IPS-18c (cell line): ENCODE data around the gene USP46.

ENCODE experiments used
- H3K4me3 ChIP-seq: 2 replicates; pipeline ENCODE4 v1.7.0; 2013; ENCODE audit warnings: low read depth, mild to moderate bottlenecking, low read length, moderate library complexity; ENCODE audit not compliant: insufficient read depth
- H3K9me3 ChIP-seq: one replicate; pipeline ENCODE4 v1.6.1; 2013; ENCODE audit warnings: mild to moderate bottlenecking, low read length, moderate library complexity; ENCODE audit not compliant: control insufficient read depth, insufficient read depth

Gene USP46

DNA sequence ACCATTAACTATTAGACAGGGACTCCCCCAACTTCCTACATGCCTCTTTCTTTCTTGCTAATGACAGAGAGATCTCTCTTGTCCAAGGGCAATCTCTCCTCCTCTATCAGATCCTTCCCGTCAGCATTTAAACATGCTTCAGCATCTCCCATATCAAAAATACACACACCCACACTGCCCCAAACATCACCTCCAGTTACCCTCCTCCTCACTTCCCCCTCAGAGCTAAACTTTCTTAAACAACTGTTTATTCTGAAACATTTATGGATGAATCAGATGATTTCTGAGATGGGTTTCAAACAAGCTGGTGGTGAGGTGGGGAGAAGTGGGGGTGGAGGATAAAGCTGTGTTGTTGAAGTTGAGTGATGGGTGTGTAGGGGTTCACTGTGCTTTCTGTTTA lies 23.5 kb downstream of the USP46 start:
- H3K4me3 ChIP-seq = no peak overlapping the region
- H3K9me3 ChIP-seq = no peaks in the 10 kb centered on the region

DNA sequence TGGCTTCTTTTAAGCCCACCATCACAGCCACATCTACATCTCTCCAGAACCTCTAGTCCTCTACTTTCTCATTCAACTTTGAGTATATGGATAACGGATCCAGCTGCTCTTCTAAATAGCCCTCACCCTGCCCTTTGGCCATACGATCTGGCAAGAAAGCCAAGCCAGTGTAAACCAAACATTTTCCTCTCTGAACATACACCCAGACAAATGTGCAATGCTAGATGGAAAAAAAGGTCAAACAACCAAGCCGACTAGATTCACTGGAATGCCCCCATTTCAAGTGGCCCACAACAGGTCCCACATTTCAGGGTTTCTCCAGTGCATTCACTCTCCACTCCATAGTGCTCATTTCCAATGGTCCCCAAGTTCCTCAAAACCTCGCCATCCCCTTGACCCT lies 24.0 kb downstream of the USP46 start:
- Histone ChIP-seq H3K4me3 (no peak overlapping the region), H3K9me3 (no peaks in the 10 kb centered on the region)

DNA sequence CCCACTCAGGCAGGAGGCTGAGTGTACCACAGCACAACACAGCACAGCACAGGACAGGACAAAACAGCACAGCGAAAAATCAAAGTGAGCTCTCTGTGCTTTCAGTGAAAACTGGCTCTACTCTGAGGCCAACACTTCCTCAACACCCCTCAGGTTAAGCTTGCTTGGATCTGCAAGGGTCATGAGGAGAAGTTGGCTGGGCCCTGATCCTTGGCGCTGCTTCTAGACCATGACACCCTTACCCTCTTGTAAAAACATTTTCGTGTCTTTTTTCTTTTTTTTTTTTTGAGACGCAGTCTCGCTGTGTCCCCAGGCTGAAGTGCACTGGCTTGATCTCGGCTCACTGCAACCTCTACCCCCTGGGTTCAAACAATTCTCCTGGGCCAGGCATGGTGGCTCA lies 25.3 kb downstream of the USP46 start:
- H3K4me3 ChIP-seq = no peak overlapping the region

GRCh38 chr4:52628974-52629373 lies 30.1 kb downstream of the USP46 start:
- Histone ChIP-seq H3K9me3 (no peaks in the 10 kb centered on the region), H3K4me3 (no peak overlapping the region)

More for the DNA sequence above, 25.3 kb downstream of the USP46 start:
- no peaks in the 10 kb centered on the region for H3K9me3 ChIP-seq

GRCh38 chr4:52628543-52628942 lies 30.6 kb downstream of the USP46 start:
- no peaks in the 10 kb centered on the region for H3K9me3 ChIP-seq
- no peak overlapping the region for H3K4me3 ChIP-seq

DNA sequence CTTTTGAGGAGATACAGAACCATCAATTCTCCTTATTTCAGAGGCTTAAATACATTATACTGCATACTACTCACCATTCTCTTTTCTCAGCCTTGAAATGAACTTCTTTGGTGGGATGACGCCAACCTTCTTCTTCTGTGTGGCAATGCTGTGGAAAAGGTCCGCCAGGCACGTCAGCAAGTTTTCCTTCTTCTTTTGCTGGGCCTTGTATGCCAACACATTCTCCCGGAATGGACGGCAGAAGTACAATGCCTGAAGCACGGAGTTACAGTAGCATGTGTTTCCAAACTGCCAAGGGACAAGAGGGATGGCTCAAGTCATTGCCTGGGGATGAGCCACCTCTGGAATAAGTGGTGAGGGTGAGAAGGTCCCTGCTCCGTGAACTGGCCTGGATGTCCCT lies 31.2 kb downstream of the USP46 start:
- Histone ChIP-seq H3K9me3 (no peaks in the 10 kb centered on the region), H3K4me3 (no peak overlapping the region)

GRCh38 chr4:52625216-52625615 lies 33.9 kb downstream of the USP46 start:
- no peaks in the 10 kb centered on the region for H3K9me3 ChIP-seq
- H3K4me3 ChIP-seq = no peak overlapping the region

- Histone ChIP-seq H3K4me3 (no peak overlapping the region), H3K9me3 (no peaks in the 10 kb centered on the region)
These were observed 36.5 kb downstream of the USP46 start for GRCh38 chr4:52622564-52622963.

- H3K4me3 ChIP-seq = no peak overlapping the region
- H3K9me3 ChIP-seq = no peaks in the 10 kb centered on the region
These were observed 37.5 kb downstream of the USP46 start for GRCh38 chr4:52621567-52621966.

DNA sequence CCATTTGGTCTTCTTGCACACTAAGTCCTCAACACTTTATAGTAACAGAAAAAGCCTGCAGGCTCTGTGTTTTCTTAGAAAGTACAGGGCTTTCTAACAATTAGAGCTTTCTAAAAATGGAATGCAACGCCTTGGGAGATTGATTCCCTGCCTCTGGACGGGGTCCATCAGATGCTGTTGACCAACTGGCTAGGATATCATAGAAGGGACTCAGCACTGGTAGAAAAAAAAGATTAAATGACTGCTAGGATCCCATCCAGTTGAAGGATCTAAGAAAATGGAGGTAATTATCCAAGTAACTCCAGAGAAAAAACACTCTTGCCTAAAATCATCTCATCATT lies 39.5 kb downstream of the USP46 start:
- no peaks in the 10 kb centered on the region for H3K9me3 ChIP-seq
- no peak overlapping the region for H3K4me3 ChIP-seq

GRCh38 chr4:52618795-52619590 lies 40.1 kb downstream of the USP46 start:
- no peaks in the 10 kb centered on the region for H3K9me3 ChIP-seq
- no peak overlapping the region for H3K4me3 ChIP-seq

DNA sequence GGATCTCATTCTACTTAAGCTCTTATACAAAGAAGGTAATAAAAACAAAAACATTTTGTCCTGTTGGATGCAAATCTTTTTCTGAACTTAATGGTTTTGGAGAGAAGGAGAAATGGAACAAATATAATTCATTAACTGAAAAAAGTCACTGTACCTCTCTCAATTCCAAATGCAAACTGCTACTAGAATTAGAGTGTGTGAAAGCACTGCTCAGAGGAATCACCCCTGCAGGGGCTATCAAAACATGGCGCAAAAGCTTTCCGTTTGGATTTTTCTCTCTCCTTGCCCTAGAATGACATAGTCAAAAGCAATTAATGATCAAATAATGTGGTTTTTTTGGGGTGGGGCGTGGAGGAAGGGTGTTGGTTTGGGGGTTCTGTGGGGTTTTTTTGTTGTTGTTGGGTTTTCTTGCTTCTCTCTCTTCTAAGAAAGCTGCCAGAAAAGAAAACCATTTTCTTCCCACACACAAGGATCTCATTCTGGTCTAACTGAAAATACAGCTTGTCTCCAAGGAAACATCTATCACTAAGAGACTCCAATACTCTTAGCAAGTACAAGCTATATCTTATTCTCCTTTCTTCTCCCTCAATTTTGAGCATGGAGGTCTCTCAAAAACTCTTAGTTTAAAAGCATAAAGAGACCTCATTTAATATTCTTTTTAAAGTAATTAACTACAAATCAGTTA lies 41.6 kb downstream of the USP46 start:
- H3K4me3 ChIP-seq = no peak overlapping the region
- no peaks in the 10 kb centered on the region for H3K9me3 ChIP-seq

DNA sequence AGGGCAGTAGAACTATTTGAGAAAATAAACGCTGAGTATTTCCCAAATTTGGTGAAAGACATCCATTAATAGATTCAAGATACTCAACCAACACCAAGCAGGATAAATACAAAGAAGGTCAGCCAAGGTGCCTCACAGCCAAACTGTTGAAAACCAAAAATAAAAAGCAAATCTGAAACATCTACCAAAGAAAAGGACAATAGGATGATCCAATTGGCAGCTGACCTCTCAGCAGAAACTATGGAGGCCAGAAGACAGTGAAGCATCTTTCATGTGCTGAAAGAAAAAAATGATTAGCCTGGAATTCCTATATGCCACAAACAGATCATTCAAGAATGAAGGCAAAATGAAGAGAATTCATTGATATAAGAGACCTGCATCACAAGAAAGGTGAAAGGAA lies 44.9 kb downstream of the USP46 start:
- Histone ChIP-seq H3K4me3 (no peak overlapping the region), H3K9me3 (no peaks in the 10 kb centered on the region)

DNA sequence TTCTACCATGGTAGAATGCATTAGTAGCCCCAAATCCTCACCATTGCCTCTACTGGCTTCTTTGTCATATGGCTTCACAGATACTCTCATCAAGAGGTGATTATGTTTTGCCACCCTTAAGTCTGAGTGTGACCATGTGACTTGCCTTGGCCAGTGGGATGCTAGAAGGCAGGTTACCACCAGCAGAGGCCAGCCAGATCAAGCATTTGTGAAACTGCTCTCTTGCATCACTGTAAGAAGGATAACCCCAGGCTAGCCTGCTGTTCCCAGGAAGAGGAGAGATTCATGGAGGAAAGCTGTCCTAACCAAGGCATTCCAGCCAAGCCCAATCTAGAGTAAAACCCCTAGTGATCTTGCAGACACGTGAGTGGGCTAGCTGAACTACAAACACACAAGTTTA lies 46.8 kb downstream of the USP46 start:
- Histone ChIP-seq H3K9me3 (no peaks in the 10 kb centered on the region), H3K4me3 (no peak overlapping the region)

GRCh38 chr4:52611030-52611555 lies 48.0 kb downstream of the USP46 start:
- Histone ChIP-seq H3K4me3 (no peak overlapping the region), H3K9me3 (no peaks in the 10 kb centered on the region)

DNA sequence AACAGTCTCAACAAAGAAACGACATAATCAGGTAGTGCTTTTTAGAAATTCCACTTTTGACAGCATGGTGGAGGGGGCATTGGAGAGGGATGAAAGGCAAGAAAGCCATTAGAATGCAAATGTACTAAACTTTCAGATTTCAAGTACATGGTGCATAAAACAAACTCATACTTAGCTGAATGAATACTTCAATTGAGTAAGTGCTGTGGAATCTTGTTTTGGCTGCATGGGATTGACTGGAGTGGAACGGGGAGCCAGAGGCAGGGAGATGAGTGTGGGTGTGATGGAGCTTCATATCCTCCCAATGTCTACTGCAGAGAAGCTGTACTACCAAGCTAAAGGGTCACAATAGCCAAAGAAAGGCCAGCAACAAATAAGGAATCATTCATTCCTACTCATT lies 52.4 kb downstream of the USP46 start:
- no peaks in the 10 kb centered on the region for H3K9me3 ChIP-seq
- no peak overlapping the region for H3K4me3 ChIP-seq

DNA sequence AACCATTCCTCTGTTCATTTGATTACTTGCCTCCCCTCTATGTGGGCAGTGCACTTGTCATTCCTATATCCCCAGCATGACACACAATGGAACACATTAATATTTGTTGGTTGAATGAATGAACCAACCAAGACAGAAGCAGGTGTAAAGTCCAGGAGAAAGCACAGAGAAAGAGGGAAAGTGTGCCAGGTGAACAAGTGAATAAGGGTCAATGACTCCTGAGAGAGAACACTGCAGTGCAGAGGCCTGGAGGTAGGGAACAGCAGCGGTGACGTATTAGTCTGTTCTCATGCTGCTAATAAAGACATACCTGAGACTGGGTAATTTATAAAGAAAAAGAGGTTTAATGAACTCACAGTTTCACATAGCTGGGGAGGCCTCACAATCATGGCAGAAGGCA lies 53.1 kb downstream of the USP46 start:
- no peak overlapping the region for H3K4me3 ChIP-seq
- H3K9me3 ChIP-seq = no peaks in the 10 kb centered on the region

DNA sequence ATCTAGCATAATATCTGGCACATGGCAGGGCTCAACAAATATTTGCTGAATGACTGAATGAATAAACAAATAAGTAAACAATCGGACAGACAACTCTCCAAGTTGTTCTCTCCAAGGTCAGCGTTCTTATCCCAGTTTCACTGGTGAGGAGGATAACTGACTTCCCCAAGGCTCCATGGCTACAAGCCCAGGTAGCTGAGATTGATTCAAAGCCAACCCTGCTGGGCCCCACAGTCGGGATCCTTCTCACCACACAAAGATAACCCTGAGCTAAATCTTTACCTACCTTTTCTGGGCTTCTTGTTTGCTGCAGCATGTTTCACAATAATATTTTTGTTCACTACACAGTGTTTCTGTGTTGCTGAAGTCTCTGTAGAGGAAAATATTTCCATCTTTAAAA lies 54.9 kb downstream of the USP46 start:
- Histone ChIP-seq H3K4me3 (no peak overlapping the region), H3K9me3 (no peaks in the 10 kb centered on the region)
